Parathyroid adenoma (tissue), 2 donors: ENCODE data around the gene MCM7.
"Not testable (repeated sequence)": the region's sequence is repeated elsewhere in the genome, so short reads cannot be mapped to it uniquely, and the experiment has no call there.

Experiments
- H2AFZ ChIP-seq: fragments of 300-600 bp; sonication (generic); one replicate; pipeline ENCODE4 v1.7.0; 2017; ENCODE audit warnings: antibody characterized with exemption, mild to moderate bottlenecking
- H3K27ac ChIP-seq: fragments of 300-600 bp; sonication (generic); one replicate; pipeline ENCODE4 v1.7.0; 2017
- H3K27me3 ChIP-seq: fragments of 300-600 bp; sonication (generic); one replicate; pipeline ENCODE4 v1.7.0; 2017; ENCODE audit warnings: low read length; ENCODE audit not compliant: control insufficient read depth, insufficient read depth
- H3K36me3 ChIP-seq: fragments of 300-600 bp; sonication (generic); one replicate; pipeline ENCODE4 v1.7.0; 2017; ENCODE audit warnings: low read length; ENCODE audit not compliant: control insufficient read depth, insufficient read depth
- H3K4me1 ChIP-seq: fragments of 300-600 bp; sonication (generic); one replicate; pipeline ENCODE4 v1.7.0; 2017; ENCODE audit warnings: control low read depth
- H3K4me2 ChIP-seq: fragments of 300-600 bp; sonication (generic); one replicate; pipeline ENCODE4 v1.7.0; 2017; ENCODE audit warnings: low read length
- H3K4me3 ChIP-seq: fragments of 300-600 bp; sonication (generic); one replicate; pipeline ENCODE4 v1.7.0; 2017; ENCODE audit warnings: low read depth, low read length
- H3K79me2 ChIP-seq: fragments of 300-600 bp; sonication (generic); one replicate; pipeline ENCODE4 v1.7.0; 2017; ENCODE audit warnings: control low read depth
- H3K9ac ChIP-seq: fragments of 300-600 bp; sonication (generic); one replicate; pipeline ENCODE4 v1.7.0; 2017; ENCODE audit warnings: mild to moderate bottlenecking
- H3K9me3 ChIP-seq: fragments of 300-600 bp; sonication (generic); one replicate; pipeline ENCODE4 v1.7.0; 2017; ENCODE audit warnings: low read length; ENCODE audit not compliant: control insufficient read depth
- CTCF ChIP-seq: fragments of 300-600 bp; sonication (generic); IDR thresholded peaks from one replicate; pipeline ENCODE4 v1.7.0; 2017; ENCODE audit warnings: antibody characterized with exemption, mild to moderate bottlenecking
- donor health status: primary hyperparathyroidism.

Gene MCM7

GRCh38 chr7:100130608-100131453, 29.6 kb upstream of the MCM7 start:
- peak overlapping the region; percentile 40 for H2AFZ ChIP-seq
- peaks cover 3% of the 10 kb centered on the region for H3K4me1 ChIP-seq
- H3K27ac ChIP-seq = no peak overlapping the region
- H3K9ac ChIP-seq = no peak overlapping the region
- H3K4me2 ChIP-seq = peak overlapping the region; percentile 44
- no peaks in the 10 kb centered on the region for H3K79me2 ChIP-seq
- peak; percentile 88 for TF ChIP-seq CTCF
- H3K9me3 ChIP-seq = no peaks in the 10 kb centered on the region
- H3K27me3 ChIP-seq = no peaks in the 10 kb centered on the region
- no peaks in the 10 kb centered on the region for H3K36me3 ChIP-seq
- H3K4me3 ChIP-seq = no peak overlapping the region

- not testable (repeated sequence) for H3K36me3 ChIP-seq, H2AFZ ChIP-seq, H3K9ac ChIP-seq, H3K79me2 ChIP-seq, H3K27ac ChIP-seq, H3K27me3 ChIP-seq, H3K9me3 ChIP-seq, H3K4me1 ChIP-seq, H3K4me2 ChIP-seq, H3K4me3 ChIP-seq
Measured at GRCh38 chr7:100130220-100130607, 29.0 kb upstream of the MCM7 start.

- no peaks in the 10 kb centered on the region for H3K9me3 ChIP-seq
- H3K4me3 ChIP-seq = peak overlapping the region; percentile 85
- H3K9ac ChIP-seq = no peak overlapping the region
- H3K27me3 ChIP-seq = no peaks in the 10 kb centered on the region
- no peaks in the 10 kb centered on the region for H3K36me3 ChIP-seq
- H2AFZ ChIP-seq = no peak overlapping the region
- peaks cover 3% of the 10 kb centered on the region for H3K4me1 ChIP-seq
- H3K79me2 ChIP-seq = no peaks in the 10 kb centered on the region
- H3K27ac ChIP-seq = peak overlapping the region; percentile 98
- H3K4me2 ChIP-seq = no peak overlapping the region
- TF ChIP-seq CTCF = no peak
Measured at GRCh38 chr7:100128637-100128963, 27.4 kb upstream of the MCM7 start.

GRCh38 chr7:100127866-100128636, 26.9 kb upstream of the MCM7 start:
- TF ChIP-seq CTCF = no peak
- Histone ChIP-seq H3K27ac (peak overlapping the region; percentile 98), H3K9ac (peak overlapping the region; percentile 81), H2AFZ (peak overlapping the region; percentile 90), H3K79me2 (no peaks in the 10 kb centered on the region), H3K27me3 (no peaks in the 10 kb centered on the region), H3K36me3 (no peaks in the 10 kb centered on the region), H3K4me1 (peaks cover 3% of the 10 kb centered on the region), H3K9me3 (no peaks in the 10 kb centered on the region), H3K4me3 (peak overlapping the region; percentile 85), H3K4me2 (peak overlapping the region; percentile 96)
